Measurements from ENCODE around the gene SCFD2.

The SCFD2 gene

DNA sequence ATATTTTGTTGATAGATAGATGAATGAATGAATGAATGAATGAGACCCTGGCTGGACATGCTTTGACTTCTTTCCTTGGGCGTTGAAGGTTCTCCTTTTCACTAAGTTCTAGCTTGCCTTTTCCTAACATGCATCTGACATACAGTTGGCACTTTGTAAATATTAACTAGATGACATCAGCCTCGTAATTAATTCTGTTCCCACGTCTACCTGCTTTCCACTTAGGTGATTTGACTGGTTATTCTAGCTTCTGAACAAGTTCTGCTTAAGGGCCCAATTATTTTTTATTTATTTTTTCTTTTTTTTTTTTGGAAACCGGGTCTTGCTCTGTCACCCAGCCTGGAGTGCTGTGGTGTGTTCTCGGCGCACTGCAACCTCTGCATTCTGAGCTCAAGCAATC is 517.6 kb downstream of the SCFD2 start:
- H2AFZ ChIP-seq (ENCODE audit: low read depth, low read length) = no peak overlapping the region
- no peaks in the 10 kb centered on the region for H3K27me3 ChIP-seq (ENCODE audit: insufficient read depth, low read length)
- no peak overlapping the region for H3K4me3 ChIP-seq (ENCODE audit: low read length)
- no peaks in the 10 kb centered on the region for H3K36me3 ChIP-seq (ENCODE audit: insufficient read depth, low read length)
- no peaks in the 10 kb centered on the region for H3K4me1 ChIP-seq (ENCODE audit: insufficient read depth, low read length)
- H3K9me3 ChIP-seq (ENCODE audit: low read length) = no peaks in the 10 kb centered on the region

DNA sequence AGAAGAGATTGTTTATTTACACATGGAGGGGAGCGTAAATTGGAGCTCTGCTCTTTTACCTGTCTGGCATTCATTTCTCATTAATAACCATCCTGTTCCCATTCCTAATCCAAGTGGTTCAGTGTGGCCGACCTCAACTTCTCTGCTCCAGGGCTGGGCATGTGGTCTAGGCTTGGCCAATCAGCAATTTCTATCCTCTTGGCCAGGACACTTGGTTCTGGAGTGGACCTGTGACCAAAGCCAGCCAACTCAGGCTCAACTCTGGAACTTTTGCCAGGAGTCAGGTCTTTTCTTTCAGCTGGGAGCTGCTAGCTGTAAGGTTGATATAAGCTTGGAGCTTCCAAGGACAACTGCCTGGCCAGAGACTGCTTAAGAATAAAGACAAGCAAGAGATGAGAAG is 519.4 kb downstream of the SCFD2 start:
- Histone ChIP-seq H3K36me3 (ENCODE audit: insufficient read depth, low read length) (no peaks in the 10 kb centered on the region), H3K4me1 (ENCODE audit: insufficient read depth, low read length) (peaks cover 9% of the 10 kb centered on the region), H2AFZ (ENCODE audit: low read depth, low read length) (no peak overlapping the region)

DNA sequence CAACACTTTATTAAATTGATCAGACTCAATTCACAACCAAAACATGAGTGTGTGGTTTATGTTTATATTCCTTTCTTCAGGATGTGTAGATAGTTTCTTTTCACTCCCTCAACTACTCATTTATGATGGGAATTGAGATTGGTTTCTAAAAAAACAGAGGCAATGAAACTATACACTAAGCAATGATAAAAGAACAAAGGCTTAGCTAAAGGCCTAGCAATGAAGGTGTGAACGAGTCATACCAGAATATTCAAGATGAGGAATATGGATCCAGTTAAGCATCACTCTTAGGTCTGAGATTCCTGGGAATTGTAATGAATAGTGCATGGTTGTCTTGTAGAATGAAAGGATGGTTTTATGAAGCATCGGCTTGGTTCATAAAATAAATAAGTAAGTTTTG is 521.3 kb downstream of the SCFD2 start:
- Histone ChIP-seq H3K36me3 (ENCODE audit: insufficient read depth, low read length) (no peaks in the 10 kb centered on the region), H3K27me3 (ENCODE audit: insufficient read depth, low read length) (no peaks in the 10 kb centered on the region), H3K9me3 (ENCODE audit: low read length) (no peaks in the 10 kb centered on the region), H3K4me3 (ENCODE audit: low read length) (no peak overlapping the region), H2AFZ (ENCODE audit: low read depth, low read length) (no peak overlapping the region), H3K4me1 (ENCODE audit: insufficient read depth, low read length) (peaks cover 9% of the 10 kb centered on the region)

More for the DNA sequence above, 519.4 kb downstream of the SCFD2 start:
- H3K4me3 ChIP-seq (ENCODE audit: low read length) = no peak overlapping the region
- no peaks in the 10 kb centered on the region for H3K9me3 ChIP-seq (ENCODE audit: low read length)
- no peaks in the 10 kb centered on the region for H3K27me3 ChIP-seq (ENCODE audit: insufficient read depth, low read length)

DNA sequence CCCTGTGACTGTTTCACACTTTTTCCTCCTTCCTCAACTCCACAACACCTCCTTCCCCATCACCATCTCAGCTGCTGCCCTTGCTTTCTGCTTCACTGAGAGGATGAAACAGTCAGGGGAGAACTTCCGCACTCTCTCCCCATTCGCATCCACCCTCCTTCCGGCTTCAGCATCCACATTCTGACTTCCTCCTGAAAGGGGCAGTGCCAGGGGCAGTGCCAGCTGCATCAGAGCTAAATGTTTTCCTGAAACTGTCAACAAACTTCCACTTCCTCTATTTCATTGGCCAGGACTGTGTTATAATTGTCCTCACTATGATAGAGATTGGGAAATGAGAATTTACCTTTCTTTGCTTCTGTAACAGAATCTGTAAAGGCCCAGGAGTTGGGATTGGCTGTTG is 521.9 kb downstream of the SCFD2 start:
- H3K36me3 ChIP-seq (ENCODE audit: insufficient read depth, low read length) = no peaks in the 10 kb centered on the region
- no peaks in the 10 kb centered on the region for H3K9me3 ChIP-seq (ENCODE audit: low read length)
- H3K27me3 ChIP-seq (ENCODE audit: insufficient read depth, low read length) = no peaks in the 10 kb centered on the region
- H3K4me3 ChIP-seq (ENCODE audit: low read length) = no peak overlapping the region
- no peak overlapping the region for H2AFZ ChIP-seq (ENCODE audit: low read depth, low read length)
- peaks cover 9% of the 10 kb centered on the region for H3K4me1 ChIP-seq (ENCODE audit: insufficient read depth, low read length)

DNA sequence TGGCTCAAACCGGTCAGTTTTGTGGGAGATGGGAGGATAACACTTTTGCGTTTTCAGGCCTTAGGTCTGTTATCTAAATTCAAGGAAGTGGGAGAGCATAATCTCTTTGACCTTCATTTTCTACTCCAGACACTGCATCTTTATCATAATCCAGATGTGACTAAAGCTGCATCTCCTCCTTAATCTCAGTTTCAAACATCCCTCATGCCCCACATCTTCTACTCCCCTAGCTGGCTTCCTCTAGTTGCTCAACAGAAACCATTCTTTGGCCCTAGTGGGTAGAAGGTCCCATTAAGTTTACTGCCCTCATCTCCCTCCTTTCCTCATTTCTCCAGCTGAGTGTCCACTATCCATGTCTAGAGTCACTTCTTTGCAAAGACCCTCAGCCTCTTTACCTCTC is 522.5 kb downstream of the SCFD2 start:
- Histone ChIP-seq H2AFZ (ENCODE audit: low read depth, low read length) (no peak overlapping the region), H3K36me3 (ENCODE audit: insufficient read depth, low read length) (no peaks in the 10 kb centered on the region), H3K4me1 (ENCODE audit: insufficient read depth, low read length) (peaks cover 9% of the 10 kb centered on the region), H3K9me3 (ENCODE audit: low read length) (no peaks in the 10 kb centered on the region), H3K4me3 (ENCODE audit: low read length) (no peak overlapping the region), H3K27me3 (ENCODE audit: insufficient read depth, low read length) (no peaks in the 10 kb centered on the region)

DNA sequence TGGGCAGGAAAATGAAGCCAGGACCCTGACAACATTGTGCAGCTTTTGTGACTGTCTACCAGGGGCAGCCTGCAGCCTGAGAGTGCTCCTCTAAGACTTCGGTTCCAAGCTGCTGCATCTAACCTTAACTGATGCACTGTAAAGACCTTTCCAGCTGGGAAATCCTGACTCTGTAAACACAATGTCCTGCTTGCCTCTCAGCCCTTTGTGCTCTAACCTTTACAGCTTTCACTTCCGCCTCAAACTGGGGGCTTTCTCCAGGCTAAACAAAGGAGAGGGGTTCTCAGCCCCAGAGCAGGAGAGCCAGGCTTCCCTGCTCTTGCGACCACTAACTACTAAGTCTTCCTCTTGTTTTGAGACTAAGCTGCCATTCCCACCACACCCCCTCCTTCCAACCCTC is 523.1 kb downstream of the SCFD2 start:
- no peaks in the 10 kb centered on the region for H3K36me3 ChIP-seq (ENCODE audit: insufficient read depth, low read length)
- H3K4me3 ChIP-seq (ENCODE audit: low read length) = no peak overlapping the region
- H3K9me3 ChIP-seq (ENCODE audit: low read length) = no peaks in the 10 kb centered on the region
- H3K4me1 ChIP-seq (ENCODE audit: insufficient read depth, low read length) = peaks cover 9% of the 10 kb centered on the region
- H2AFZ ChIP-seq (ENCODE audit: low read depth, low read length) = no peak overlapping the region
- H3K27me3 ChIP-seq (ENCODE audit: insufficient read depth, low read length) = no peaks in the 10 kb centered on the region

DNA sequence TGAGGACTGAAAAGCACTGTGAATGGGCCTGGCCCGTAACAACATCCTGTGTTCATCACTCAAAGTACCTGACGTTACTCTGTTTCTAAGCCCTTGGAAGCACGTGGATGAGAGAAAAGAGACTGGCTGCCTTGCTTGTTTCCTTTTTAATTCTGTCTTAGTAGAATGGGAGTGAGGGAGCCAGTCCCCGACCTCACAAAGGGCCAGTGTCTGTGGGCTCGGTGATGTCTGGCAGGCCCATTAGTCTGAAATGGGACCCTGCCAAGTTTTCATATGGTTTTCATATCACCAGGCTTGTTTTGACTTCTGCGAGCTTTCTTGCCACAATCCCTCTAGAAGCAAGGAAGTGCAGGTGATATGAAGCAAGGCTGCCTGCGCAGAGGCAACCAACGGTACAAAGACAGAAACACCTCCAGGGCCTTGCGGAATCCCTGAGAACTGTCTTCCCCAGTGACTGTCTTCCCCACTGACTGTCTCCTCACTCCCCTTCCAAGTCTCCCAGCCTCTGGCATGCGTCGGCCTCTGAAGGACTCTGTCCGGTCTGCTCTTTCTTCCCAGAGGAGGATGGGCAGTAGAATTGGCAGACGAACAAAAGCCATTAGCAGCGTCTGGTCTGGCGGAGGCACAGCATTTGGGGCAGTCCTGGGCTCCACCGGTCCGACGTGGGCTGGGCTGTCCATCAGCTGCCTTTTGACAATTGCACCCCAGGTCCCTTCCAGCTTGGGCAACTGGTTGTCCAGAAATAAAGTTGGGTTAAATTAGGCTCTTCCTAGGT is 524.0 kb downstream of the SCFD2 start:
- Histone ChIP-seq H3K4me1 (ENCODE audit: insufficient read depth, low read length) (peaks cover 9% of the 10 kb centered on the region), H3K4me3 (ENCODE audit: low read length) (no peak overlapping the region), H3K9me3 (ENCODE audit: low read length) (no peaks in the 10 kb centered on the region), H2AFZ (ENCODE audit: low read depth, low read length) (no peak overlapping the region), H3K27me3 (ENCODE audit: insufficient read depth, low read length) (no peaks in the 10 kb centered on the region), H3K36me3 (ENCODE audit: insufficient read depth, low read length) (no peaks in the 10 kb centered on the region)

DNA sequence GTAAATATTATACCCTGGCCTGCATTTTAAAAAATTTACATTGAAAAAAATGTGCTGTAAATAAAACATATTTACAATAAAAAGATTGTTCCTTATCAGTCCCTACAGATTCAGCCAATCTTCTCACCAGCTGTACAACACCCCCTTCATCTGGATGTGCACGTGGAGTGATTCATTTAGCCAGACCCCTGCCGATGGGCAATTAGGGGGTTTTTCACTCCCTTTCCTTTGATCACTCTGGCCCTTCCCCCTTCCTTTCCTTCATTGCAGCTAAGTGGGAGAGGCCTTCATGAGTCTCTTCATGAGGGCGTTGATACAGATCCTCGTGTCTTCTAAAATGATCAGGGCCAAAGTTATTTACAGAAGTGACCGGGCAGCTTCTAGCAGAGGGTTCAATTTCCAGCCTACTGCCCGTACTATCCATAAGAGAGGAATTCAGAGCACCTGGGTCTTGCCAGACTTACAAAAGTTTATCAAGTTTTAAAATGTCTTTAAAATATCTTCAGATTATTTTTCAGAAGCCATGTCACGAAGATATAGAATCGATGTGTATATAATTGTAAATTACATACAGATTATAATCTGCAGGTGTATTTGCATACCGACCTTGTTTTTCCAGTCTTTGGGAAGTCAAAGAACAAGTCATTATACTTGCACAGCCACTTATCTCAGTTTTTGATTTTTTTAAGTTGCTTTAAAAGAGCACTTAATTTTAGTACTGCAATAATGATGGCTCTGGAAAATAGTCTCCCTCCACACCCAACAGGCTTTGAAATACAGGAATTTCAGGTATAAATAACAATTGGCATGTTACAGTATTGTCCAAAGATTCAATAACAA is 525.1 kb downstream of the SCFD2 start:
- Histone ChIP-seq H3K36me3 (ENCODE audit: insufficient read depth, low read length) (no peaks in the 10 kb centered on the region), H3K4me3 (ENCODE audit: low read length) (no peak overlapping the region), H3K9me3 (ENCODE audit: low read length) (no peaks in the 10 kb centered on the region), H2AFZ (ENCODE audit: low read depth, low read length) (no peak overlapping the region), H3K4me1 (ENCODE audit: insufficient read depth, low read length) (peaks cover 9% of the 10 kb centered on the region), H3K27me3 (ENCODE audit: insufficient read depth, low read length) (no peaks in the 10 kb centered on the region)

DNA sequence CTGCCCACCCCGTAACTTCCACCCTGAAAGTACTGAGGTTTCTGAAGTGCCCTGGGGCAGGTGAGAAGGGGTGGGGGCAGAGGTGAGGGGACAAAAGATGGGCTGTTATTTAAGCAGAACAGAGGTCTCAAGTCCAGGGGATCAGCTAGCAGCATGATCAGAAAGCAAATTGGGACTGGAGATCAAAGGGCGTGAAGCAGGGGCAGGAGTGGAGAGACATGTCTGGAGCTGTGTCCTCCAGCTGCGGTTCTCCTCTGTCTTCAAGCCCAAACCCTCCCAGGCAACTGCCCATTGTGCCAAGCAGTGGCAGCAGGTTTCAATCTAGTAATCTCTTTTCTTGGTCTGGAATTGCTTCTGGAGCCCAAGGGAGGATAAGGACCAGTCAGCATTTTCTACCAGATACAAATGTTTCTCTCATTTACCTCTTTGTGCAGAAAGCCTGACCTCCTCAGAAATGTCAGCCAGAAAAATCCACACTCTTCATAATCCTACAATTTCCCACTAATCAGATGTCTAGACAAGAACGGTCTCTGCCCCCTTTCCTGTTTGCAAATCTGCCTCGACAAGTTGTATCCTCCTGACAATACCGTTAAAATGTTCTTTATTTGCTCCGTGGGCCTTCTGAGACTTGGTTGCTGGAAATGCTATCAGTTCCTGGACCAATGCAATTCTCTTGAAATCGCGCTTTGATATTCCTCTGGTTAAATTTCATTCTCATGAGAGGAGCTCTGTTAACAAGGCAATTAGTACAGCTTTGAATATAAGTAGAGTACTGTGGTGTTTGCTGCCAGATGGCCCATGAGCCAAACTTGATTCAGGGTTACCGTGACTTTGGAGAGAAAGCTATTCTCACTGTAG is 526.9 kb downstream of the SCFD2 start:
- H3K27me3 ChIP-seq (ENCODE audit: insufficient read depth, low read length) = no peaks in the 10 kb centered on the region
- H2AFZ ChIP-seq (ENCODE audit: low read depth, low read length) = no peak overlapping the region
- H3K4me1 ChIP-seq (ENCODE audit: insufficient read depth, low read length) = peaks cover 9% of the 10 kb centered on the region
- no peaks in the 10 kb centered on the region for H3K36me3 ChIP-seq (ENCODE audit: insufficient read depth, low read length)
- H3K4me3 ChIP-seq (ENCODE audit: low read length) = no peak overlapping the region
- no peaks in the 10 kb centered on the region for H3K9me3 ChIP-seq (ENCODE audit: low read length)

DNA sequence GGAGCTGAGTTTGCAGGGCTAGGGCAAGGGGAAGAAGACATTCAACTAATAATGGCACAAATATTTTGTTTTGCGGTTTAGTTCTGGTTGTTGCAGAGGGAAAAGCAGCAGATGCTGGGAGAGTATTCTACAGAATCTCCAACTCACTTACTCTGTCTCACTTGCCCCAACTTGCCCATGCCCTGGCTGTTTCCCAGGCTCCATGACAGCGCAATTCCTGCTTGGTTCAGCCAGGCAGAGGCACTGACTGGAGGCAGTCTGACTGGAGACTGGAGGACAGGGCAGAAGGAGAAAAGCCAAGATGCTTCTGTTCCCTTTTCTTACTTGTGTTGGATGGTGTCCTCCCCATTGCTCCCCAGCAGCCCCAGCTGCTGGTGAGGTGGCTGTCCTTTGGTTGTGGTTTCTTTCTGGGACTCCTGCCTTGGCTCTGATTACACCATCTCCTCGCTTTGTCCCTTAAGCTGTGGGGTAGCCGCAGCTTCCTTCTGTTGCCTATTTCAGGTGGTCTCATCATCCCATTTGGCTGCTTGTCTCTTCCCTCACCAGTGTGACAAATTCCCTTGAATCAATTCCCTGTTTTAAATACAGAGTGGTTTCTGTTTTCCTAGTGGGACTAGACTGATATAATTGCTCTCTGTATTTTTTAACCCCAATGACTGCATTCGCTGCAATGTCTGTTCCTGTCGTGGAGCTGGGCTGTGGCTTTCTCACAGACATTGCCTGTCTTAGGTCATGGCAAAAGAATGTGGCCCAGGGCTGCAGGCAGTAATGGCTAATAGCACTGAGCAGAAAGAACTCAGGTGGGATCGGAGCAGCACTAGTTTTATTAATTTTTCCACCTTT is 527.9 kb downstream of the SCFD2 start:
- H3K4me1 ChIP-seq (ENCODE audit: insufficient read depth, low read length) = peaks cover 7% of the 10 kb centered on the region

DNA sequence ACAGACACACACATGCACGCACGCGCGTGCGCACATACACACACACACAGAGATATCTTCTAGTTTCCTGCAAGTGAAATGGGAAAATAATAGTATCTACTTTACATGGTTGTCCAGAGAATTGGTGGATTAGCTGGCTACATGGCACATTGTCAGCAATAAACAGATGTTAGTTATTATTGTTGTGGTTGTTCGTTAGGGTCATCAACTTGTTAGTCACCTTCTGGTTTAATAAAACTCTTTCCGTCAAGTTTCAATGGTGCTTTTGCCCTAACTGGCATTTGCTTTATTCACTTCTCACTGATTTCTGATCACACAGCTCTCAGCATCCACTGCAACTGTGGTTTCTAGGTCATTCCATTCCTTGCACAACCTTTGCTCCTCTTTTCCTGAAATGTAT is 529.2 kb downstream of the SCFD2 start:
- Histone ChIP-seq H3K27me3 (ENCODE audit: insufficient read depth, low read length) (no peaks in the 10 kb centered on the region), H3K36me3 (ENCODE audit: insufficient read depth, low read length) (no peaks in the 10 kb centered on the region), H3K4me3 (ENCODE audit: low read length) (no peak overlapping the region), H2AFZ (ENCODE audit: low read depth, low read length) (no peak overlapping the region), H3K4me1 (ENCODE audit: insufficient read depth, low read length) (no peaks in the 10 kb centered on the region), H3K9me3 (ENCODE audit: low read length) (no peaks in the 10 kb centered on the region)

More for the DNA sequence above, 527.9 kb downstream of the SCFD2 start:
- Histone ChIP-seq H3K4me3 (ENCODE audit: low read length) (no peak overlapping the region), H3K36me3 (ENCODE audit: insufficient read depth, low read length) (no peaks in the 10 kb centered on the region), H3K9me3 (ENCODE audit: low read length) (no peaks in the 10 kb centered on the region), H2AFZ (ENCODE audit: low read depth, low read length) (no peak overlapping the region), H3K27me3 (ENCODE audit: insufficient read depth, low read length) (no peaks in the 10 kb centered on the region)

DNA sequence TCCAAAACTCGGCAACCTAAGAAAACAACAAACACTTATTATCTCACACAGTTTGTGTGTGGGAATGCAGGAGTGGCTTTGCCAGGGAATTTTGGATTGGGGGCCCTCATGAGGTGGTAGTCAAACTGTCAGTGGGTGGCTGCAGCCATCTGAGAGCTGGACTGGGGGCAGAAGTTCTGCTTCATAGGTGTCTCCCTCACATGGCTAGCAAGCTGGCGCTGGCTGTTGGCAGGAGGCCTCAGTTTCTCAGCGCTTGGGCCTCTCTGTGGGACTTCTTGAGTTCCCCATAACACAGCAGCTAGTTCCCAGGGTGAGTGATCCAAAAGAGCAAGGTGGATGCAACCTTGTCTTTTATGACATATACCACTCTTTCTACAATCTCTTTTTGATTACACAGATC is 529.7 kb downstream of the SCFD2 start:
- Histone ChIP-seq H3K36me3 (ENCODE audit: insufficient read depth, low read length) (no peaks in the 10 kb centered on the region), H3K9me3 (ENCODE audit: low read length) (no peaks in the 10 kb centered on the region), H3K27me3 (ENCODE audit: insufficient read depth, low read length) (no peaks in the 10 kb centered on the region), H3K4me3 (ENCODE audit: low read length) (no peak overlapping the region), H3K4me1 (ENCODE audit: insufficient read depth, low read length) (no peaks in the 10 kb centered on the region), H2AFZ (ENCODE audit: low read depth, low read length) (no peak overlapping the region)
